Measurements from ENCODE around the gene EED. TPM values are rescaled to one million over a fixed set of nuclear protein-coding genes. Genes with fewer than 3 reads are reported as not detected.
A peak's percentile ranks its signal among the peaks of the same experiment; 100 is the strongest.

Gene EED
- total and polyA plus RNA-seq, 9 of the 15 experiments (the other 6 are each of a cell fraction or from before 2014, with no cell fraction given) = 33.0 to 110 (median 55.1) TPM

GRCh38 chr11:86197448-86197847 is 47.1 kb upstream of the EED start (continued):
- 0 out of 4 replicates have a peak, but pooled peaks of 1 of the 2 experiments have one; percentile 19 for TF ChIP-seq MAZ (CRISPR knock-in tag; conservative IDR thresholded peaks at IDR 0.05 in 1 of 2, IDR thresholded peaks at IDR 0.05 in 1 of 2)
- peak; percentile 49 for TF ChIP-seq BRD9 (IDR thresholded peaks at IDR 0.05; ENCODE audit: low read depth, partially characterized antibody)
- no peak for TF ChIP-seq ZNF699 (CRISPR knock-in tag; IDR thresholded peaks at IDR 0.05; ENCODE audit: insufficient replicate concordance)
- no peak for TF ChIP-seq TOE1 (IDR thresholded peaks at IDR 0.05; ENCODE audit: borderline replicate concordance)
- TF ChIP-seq TOE1 (CRISPR knock-in tag; IDR thresholded peaks at IDR 0.05; ENCODE audit: borderline replicate concordance, low read depth) = no peak
- no peak for TF ChIP-seq ZBTB8A (IDR thresholded peaks at IDR 0.05; ENCODE audit: partially characterized antibody)
- no peak for TF ChIP-seq TCF7L2 (IDR thresholded peaks at IDR 0.05; ENCODE audit: low read depth, low read length)
- 0 out of 2 replicates have a peak, but pooled peaks have one; percentile 39 for TF ChIP-seq ZNF592 (IDR thresholded peaks at IDR 0.05)
- no peak for TF ChIP-seq SNAPC5 (CRISPR knock-in tag; IDR thresholded peaks at IDR 0.05)
- TF ChIP-seq PBX2 (CRISPR knock-in tag; IDR thresholded peaks at IDR 0.05; ENCODE audit: low read depth) = no peak
- no peak for TF ChIP-seq PBX2 (tag; conservative IDR thresholded peaks at IDR 0.05; ENCODE audit: low read depth)
- no peak for TF ChIP-seq SMAD2 (IDR thresholded peaks at IDR 0.05; ENCODE audit: low read depth, low read length)
- TF ChIP-seq EP400 (IDR thresholded peaks at IDR 0.05) = peak; percentile 27; the same call in 1 of the 2 replicates
- no peak for TF ChIP-seq RFX5 (IDR thresholded peaks at IDR 0.05; ENCODE audit: low read depth, low read length)
- TF ChIP-seq NCOA1 (IDR thresholded peaks at IDR 0.05; ENCODE audit: low read depth) = no peak
- TF ChIP-seq RB1 (IDR thresholded peaks at IDR 0.05; ENCODE audit: low read depth) = no peak
- no peak for TF ChIP-seq SMARCA5 (IDR thresholded peaks at IDR 0.05)
- TF ChIP-seq ZNF133 (CRISPR knock-in tag; IDR thresholded peaks at IDR 0.05) = no peak
- TF ChIP-seq ELK1 (CRISPR knock-in tag; IDR thresholded peaks at IDR 0.05) = no peak
- no peak for TF ChIP-seq RBFOX2 (IDR thresholded peaks at IDR 0.05; ENCODE audit: low read depth, low read length)
